Parathyroid adenoma (tissue), 2 donors: ENCODE data around the gene OSBPL9.

Source experiments
- H2AFZ ChIP-seq: fragments of 300-600 bp; sonication (generic); one replicate; pipeline ENCODE4 v1.7.0; 2017; ENCODE audit warnings: antibody characterized with exemption, mild to moderate bottlenecking
- H3K27ac ChIP-seq: fragments of 300-600 bp; sonication (generic); one replicate; pipeline ENCODE4 v1.7.0; 2017
- H3K27me3 ChIP-seq: fragments of 300-600 bp; sonication (generic); one replicate; pipeline ENCODE4 v1.7.0; 2017; ENCODE audit warnings: low read length; ENCODE audit not compliant: control insufficient read depth, insufficient read depth
- H3K36me3 ChIP-seq: fragments of 300-600 bp; sonication (generic); one replicate; pipeline ENCODE4 v1.7.0; 2017; ENCODE audit warnings: low read length; ENCODE audit not compliant: control insufficient read depth, insufficient read depth
- H3K4me1 ChIP-seq: fragments of 300-600 bp; sonication (generic); one replicate; pipeline ENCODE4 v1.7.0; 2017; ENCODE audit warnings: control low read depth
- H3K4me2 ChIP-seq: fragments of 300-600 bp; sonication (generic); one replicate; pipeline ENCODE4 v1.7.0; 2017; ENCODE audit warnings: low read length
- H3K4me3 ChIP-seq: fragments of 300-600 bp; sonication (generic); one replicate; pipeline ENCODE4 v1.7.0; 2017; ENCODE audit warnings: low read depth, low read length
- H3K79me2 ChIP-seq: fragments of 300-600 bp; sonication (generic); one replicate; pipeline ENCODE4 v1.7.0; 2017; ENCODE audit warnings: control low read depth
- H3K9ac ChIP-seq: fragments of 300-600 bp; sonication (generic); one replicate; pipeline ENCODE4 v1.7.0; 2017; ENCODE audit warnings: mild to moderate bottlenecking
- H3K9me3 ChIP-seq: fragments of 300-600 bp; sonication (generic); one replicate; pipeline ENCODE4 v1.7.0; 2017; ENCODE audit warnings: low read length; ENCODE audit not compliant: control insufficient read depth
- CTCF ChIP-seq: fragments of 300-600 bp; sonication (generic); IDR thresholded peaks from one replicate; pipeline ENCODE4 v1.7.0; 2017; ENCODE audit warnings: antibody characterized with exemption, mild to moderate bottlenecking
- donor health status: primary hyperparathyroidism.

Gene OSBPL9

GRCh38 chr1:51664421-51665240, 47.7 kb downstream of the OSBPL9 start:
- Histone ChIP-seq H3K9ac (no peak overlapping the region), H3K27ac (no peak overlapping the region), H3K36me3 (no peaks in the 10 kb centered on the region), H3K9me3 (no peaks in the 10 kb centered on the region), H3K4me3 (no peak overlapping the region), H3K27me3 (no peaks in the 10 kb centered on the region), H3K4me1 (no peaks in the 10 kb centered on the region), H3K79me2 (peaks cover 3% of the 10 kb centered on the region), H3K4me2 (no peak overlapping the region), H2AFZ (no peak overlapping the region)
- TF ChIP-seq CTCF, result no peak

- Histone ChIP-seq H3K4me2 (no peak overlapping the region), H2AFZ (no peak overlapping the region), H3K36me3 (no peaks in the 10 kb centered on the region), H3K9me3 (no peaks in the 10 kb centered on the region), H3K4me1 (no peaks in the 10 kb centered on the region), H3K79me2 (peaks cover 3% of the 10 kb centered on the region), H3K27ac (no peak overlapping the region), H3K27me3 (no peaks in the 10 kb centered on the region), H3K9ac (no peak overlapping the region), H3K4me3 (no peak overlapping the region)
- no peak for TF ChIP-seq CTCF
Measured at GRCh38 chr1:51666478-51666877, 49.6 kb downstream of the OSBPL9 start.

- no peak for TF ChIP-seq CTCF
- no peaks in the 10 kb centered on the region for H3K36me3 ChIP-seq
- no peak overlapping the region for H3K9ac ChIP-seq
- no peak overlapping the region for H3K27ac ChIP-seq
- no peaks in the 10 kb centered on the region for H3K27me3 ChIP-seq
- H3K4me1 ChIP-seq, result no peaks in the 10 kb centered on the region
- H3K4me2 ChIP-seq, result no peak overlapping the region
- peaks cover 3% of the 10 kb centered on the region for H3K79me2 ChIP-seq
- no peak overlapping the region for H3K4me3 ChIP-seq
- H3K9me3 ChIP-seq, result no peaks in the 10 kb centered on the region
- no peak overlapping the region for H2AFZ ChIP-seq
Measured at GRCh38 chr1:51667561-51667960, 50.7 kb downstream of the OSBPL9 start.

GRCh38 chr1:51669272-51669671, 52.4 kb downstream of the OSBPL9 start:
- H3K36me3 ChIP-seq, result no peaks in the 10 kb centered on the region
- H3K9me3 ChIP-seq, result no peaks in the 10 kb centered on the region
- no peak overlapping the region for H3K27ac ChIP-seq
- no peak overlapping the region for H3K4me2 ChIP-seq
- H3K27me3 ChIP-seq, result no peaks in the 10 kb centered on the region
- H3K9ac ChIP-seq, result no peak overlapping the region
- no peak overlapping the region for H2AFZ ChIP-seq
- H3K4me1 ChIP-seq, result no peaks in the 10 kb centered on the region
- peaks cover 3% of the 10 kb centered on the region for H3K79me2 ChIP-seq
- TF ChIP-seq CTCF, result no peak
- no peak overlapping the region for H3K4me3 ChIP-seq

GRCh38 chr1:51669816-51670215, 52.9 kb downstream of the OSBPL9 start:
- Histone ChIP-seq H3K4me3 (no peak overlapping the region), H3K27ac (no peak overlapping the region), H3K36me3 (no peaks in the 10 kb centered on the region), H2AFZ (no peak overlapping the region), H3K79me2 (peaks cover 8% of the 10 kb centered on the region), H3K27me3 (no peaks in the 10 kb centered on the region), H3K9me3 (no peaks in the 10 kb centered on the region), H3K9ac (no peak overlapping the region), H3K4me2 (no peak overlapping the region), H3K4me1 (no peaks in the 10 kb centered on the region)
- TF ChIP-seq CTCF, result no peak
